H1 (cell line): ENCODE measurements around the gene CALM3. TPM values are rescaled to one million over a fixed set of nuclear protein-coding genes. Genes with fewer than 3 reads are reported as not detected.

Source experiments
- CTCF ChIA-PET: fragments of 300-600 bp; sonication (Branson Sonifier 250); formaldehyde crosslinking; loops from one replicate; lab custom pipeline; 2021; ENCODE audit not compliant: partially characterized antibody; lab: Charles Lee
- POLR2A ChIA-PET: fragments of 300-600 bp; sonication (Branson Sonifier 250); formaldehyde crosslinking; loops from one replicate; lab custom pipeline; 2021; ENCODE audit warnings: inconsistent platforms; ENCODE audit not compliant: partially characterized antibody; lab: Charles Lee
- DNase-seq, 2 experiments: peaks; one replicate each; pipeline versions ENCODE4 v3.0.0 to v3.0.0-alpha.2; 2010 to 2022; ENCODE audit warnings: low spot score in 2 of 2, low read depth in 1 of 2, mixed read lengths in 1 of 2
- FAIRE-seq: peaks from 2 replicates; lab custom pipeline; 2011; peaks lifted over from hg19 to GRCh38; lab: Jason Lieb, UNC
- H2AFZ ChIP-seq: 2 replicates; pipeline ENCODE4 v1.8.1; 2012; ENCODE audit warnings: low read length, inconsistent platforms
- H2AK5ac ChIP-seq: 2 replicates; pipeline ENCODE4 v1.6.1; 2013; ENCODE audit warnings: low read depth, low read length
- H2BK120ac ChIP-seq: replicated peaks from 2 replicates; pipeline ENCODE3; 2013; ENCODE audit warnings: low read depth, low read length, inconsistent platforms
- H2BK12ac ChIP-seq: 2 replicates; pipeline ENCODE4 v1.6.1; 2013; ENCODE audit warnings: low read depth, low read length
- H2BK15ac ChIP-seq: 2 replicates; pipeline ENCODE4 v1.6.1; 2013; ENCODE audit warnings: low read length
- H2BK20ac ChIP-seq: 2 replicates; pipeline ENCODE4 v1.6.1; 2013; ENCODE audit warnings: low read length
- H2BK5ac ChIP-seq: 2 replicates; pipeline ENCODE4 v1.6.1; 2013; ENCODE audit warnings: low read depth, low read length
- H3K14ac ChIP-seq: 2 replicates; pipeline ENCODE4 v1.6.1; 2013; ENCODE audit warnings: inconsistent platforms; ENCODE audit not compliant: insufficient read length
- H3K18ac ChIP-seq: 2 replicates; pipeline ENCODE4 v1.6.1; 2013; ENCODE audit warnings: low read length; ENCODE audit errors: extremely low read depth
- H3K23ac ChIP-seq: 2 replicates; pipeline ENCODE4 v1.6.1; 2013; ENCODE audit warnings: inconsistent platforms; ENCODE audit not compliant: insufficient read length
- H3K23me2 ChIP-seq: 2 replicates; pipeline ENCODE4 v1.6.1; 2013; ENCODE audit warnings: low read depth, low read length
- H3K27ac ChIP-seq: 2 replicates; pipeline ENCODE4 v1.6.1; 2011; ENCODE audit warnings: low read depth, low read length, inconsistent platforms
- H3K27me3 ChIP-seq, 4 experiments: replicated peaks in 1 of 4; 1 replicate in 1 of 4; 2 replicates in 3 of 4; pipeline versions ENCODE4 v1.6.1 to v1.8.1; 2011 to 2013; ENCODE audit warnings: low read length in 3 of 4, mild to moderate bottlenecking in 3 of 4, inconsistent platforms in 2 of 4, mixed read lengths in 2 of 4, moderate library complexity in 1 of 4; ENCODE audit not compliant: control insufficient read depth in 3 of 4, insufficient read depth in 3 of 4; ENCODE audit errors: extremely low read depth in 1 of 4
- H3K36me3 ChIP-seq, 4 experiments: 2 replicates each; pipeline versions ENCODE4 v1.6.1 to v1.8.1; 2011 to 2013; ENCODE audit warnings: mild to moderate bottlenecking in 4 of 4, low read length in 3 of 4, moderate library complexity in 2 of 4, control low read depth in 1 of 4, inconsistent platforms in 1 of 4; ENCODE audit not compliant: insufficient read depth in 4 of 4, control insufficient read depth in 2 of 4
- H3K4ac ChIP-seq: replicated peaks from 2 replicates; pipeline ENCODE3; 2013; ENCODE audit warnings: low read length, low read depth, mixed read lengths, inconsistent platforms; ENCODE audit not compliant: insufficient read length
- H3K4me1 ChIP-seq, 4 experiments: replicated peaks in 1 of 4; 1 replicate in 1 of 4; 2 replicates in 3 of 4; pipeline versions ENCODE4 v1.6.1 to v1.8.1; 2011 to 2013; ENCODE audit warnings: low read length in 3 of 4, inconsistent platforms in 2 of 4, mixed read lengths in 1 of 4; ENCODE audit not compliant: insufficient read depth in 4 of 4, control insufficient read depth in 3 of 4
- H3K4me2 ChIP-seq, 2 experiments: 2 replicates each; pipeline versions ENCODE4 v1.6.1 to v1.8.1; 2011 to 2013; ENCODE audit warnings: low read depth in 2 of 2, low read length in 2 of 2, control low read depth in 1 of 2, inconsistent platforms in 1 of 2, mild to moderate bottlenecking in 1 of 2; ENCODE audit not compliant: insufficient read depth in 1 of 2
- H3K4me3 ChIP-seq, 4 experiments: fragments of 200-600, 300-600 bp in 1 of 4; sonication (generic), shearing (Covaris generic), sonication (Bioruptor Twin) in 1 of 4; 2 replicates each; pipeline versions ENCODE4 v1.5.1 to v1.8.1; 2011 to 2016; ENCODE audit warnings: low read length in 4 of 4, low read depth in 3 of 4, control low read depth in 2 of 4, inconsistent platforms in 2 of 4, mild to moderate bottlenecking in 2 of 4, mixed read lengths in 1 of 4, moderate library complexity in 1 of 4; ENCODE audit not compliant: insufficient read depth in 2 of 4; ENCODE audit errors: extremely low read depth in 1 of 4
- H3K56ac ChIP-seq: replicated peaks from 2 replicates; pipeline ENCODE3; 2013; ENCODE audit warnings: low read depth, mild to moderate bottlenecking, mixed read lengths, low read length, inconsistent platforms; ENCODE audit not compliant: insufficient read length
- H3K79me1 ChIP-seq: 2 replicates; pipeline ENCODE4 v1.6.1; 2013; ENCODE audit warnings: low read depth, low read length, control low read depth
- H3K79me2 ChIP-seq, 2 experiments: 2 replicates each; pipeline versions ENCODE4 v1.6.1 to v1.8.1; 2012 to 2013; ENCODE audit warnings: low read length in 2 of 2, mild to moderate bottlenecking in 2 of 2, inconsistent platforms in 1 of 2; ENCODE audit not compliant: insufficient read depth in 2 of 2, control insufficient read depth in 1 of 2
- H3K9ac ChIP-seq, 4 experiments: replicated peaks in 1 of 4; 1 replicate in 1 of 4; 2 replicates in 3 of 4; pipeline versions ENCODE4 v1.6.1 to v1.8.1; 2011 to 2013; ENCODE audit warnings: low read depth in 3 of 4, low read length in 3 of 4, control low read depth in 2 of 4, mild to moderate bottlenecking in 2 of 4, moderate library complexity in 2 of 4, inconsistent platforms in 1 of 4; ENCODE audit errors: extremely low read depth in 1 of 4
- H3K9me3 ChIP-seq, 2 experiments: 2 replicates each; pipeline versions ENCODE4 v1.6.1 to v1.8.1; 2012 to 2013; ENCODE audit warnings: mild to moderate bottlenecking in 2 of 2, moderate library complexity in 2 of 2, control low read depth in 1 of 2, inconsistent platforms in 1 of 2, low read depth in 1 of 2, low read length in 1 of 2, mixed read lengths in 1 of 2; ENCODE audit not compliant: insufficient read depth in 2 of 2
- H4K20me1 ChIP-seq, 2 experiments: replicated peaks in 1 of 2; 2 replicates each; pipeline versions ENCODE3 to v1.8.1; 2011 to 2013; ENCODE audit warnings: inconsistent platforms in 2 of 2, low read length in 2 of 2, mild to moderate bottlenecking in 1 of 2; ENCODE audit not compliant: insufficient read depth in 2 of 2, control insufficient read depth in 1 of 2
- H4K5ac ChIP-seq: 2 replicates; pipeline ENCODE4 v1.6.1; 2013; ENCODE audit warnings: low read length, low read depth, mixed read lengths, inconsistent platforms; ENCODE audit not compliant: insufficient read length
- H4K8ac ChIP-seq: 2 replicates; pipeline ENCODE4 v1.8.0; 2013; ENCODE audit warnings: mild to moderate bottlenecking, moderate library complexity, low read length, inconsistent platforms; ENCODE audit not compliant: insufficient read depth; ENCODE audit errors: extremely low read depth
- H4K91ac ChIP-seq: replicated peaks from 2 replicates; pipeline ENCODE3; 2013; ENCODE audit warnings: low read length, mixed read lengths, inconsistent platforms; ENCODE audit not compliant: insufficient read length
- ASH2L ChIP-seq: fragments of 200-600, 300-600 bp; sonication (generic); IDR thresholded peaks from one replicate; pipeline ENCODE4 v1.7.1; 2017; ENCODE audit warnings: low read length
- CHD2 ChIP-seq: IDR thresholded peaks from 2 replicates; pipeline ENCODE4 v1.6.1; 2012; ENCODE audit warnings: low read length, improper control_type of control experiment
- EGR1 ChIP-seq: IDR thresholded peaks from 2 replicates; pipeline ENCODE4 v1.6.1; 2011; ENCODE audit warnings: low read depth, low read length, borderline replicate concordance
- FOSL1 ChIP-seq: IDR thresholded peaks from 2 replicates; pipeline ENCODE4 v1.6.1; 2011; ENCODE audit warnings: mild to moderate bottlenecking, low read depth, low read length, moderate library complexity; ENCODE audit not compliant: insufficient read depth
- HDAC6 ChIP-seq: IDR thresholded peaks from one replicate; pipeline ENCODE4 v1.7.1; 2012; ENCODE audit warnings: low read depth, mild to moderate bottlenecking, inconsistent platforms, low read length, moderate library complexity
- KDM4A ChIP-seq: IDR thresholded peaks from one replicate; pipeline ENCODE4 v1.7.1; 2012; ENCODE audit warnings: low read depth, mild to moderate bottlenecking, moderate library complexity, low read length, inconsistent platforms; ENCODE audit not compliant: severe bottlenecking
- RAD21 ChIP-seq, 2 experiments: IDR thresholded peaks in 1 of 2; conservative IDR thresholded peaks in 1 of 2; 2 replicates each; pipeline ENCODE4 v1.6.1; 2011; ENCODE audit warnings: low read depth in 2 of 2, low read length in 2 of 2, improper control_type of control experiment in 1 of 2, inconsistent platforms in 1 of 2, mild to moderate bottlenecking in 1 of 2, moderate library complexity in 1 of 2
- RNF2 ChIP-seq: fragments of 200-900, 300-1000 bp; sonication (generic); IDR thresholded peaks from 2 replicates; pipeline ENCODE4 v1.7.1; 2016; ENCODE audit warnings: borderline replicate concordance, low read depth, mild to moderate bottlenecking, antibody characterized with exemption, low read length; ENCODE audit not compliant: poor library complexity, severe bottlenecking; ENCODE audit errors: missing control alignments
- SP2 ChIP-seq: IDR thresholded peaks from 2 replicates; pipeline ENCODE4 v1.6.1; 2012; ENCODE audit warnings: mild to moderate bottlenecking, low read length, inconsistent platforms
- YY1 ChIP-seq: IDR thresholded peaks from 2 replicates; pipeline ENCODE4 v1.6.1; 2011; ENCODE audit warnings: low read depth, mild to moderate bottlenecking, low read length
- whole genome bisulfite sequencing, 2 experiments: shearing (Covaris generic) in 1 of 2; methylation state at CpG; one replicate each; pipeline versions ENCODE4 v1.1.6 to v1.1.7; 2013 to 2015; ENCODE audit warnings: low lambda C conversion rate in 2 of 2, mixed read lengths in 2 of 2, inconsistent platforms in 1 of 2, low coverage in 1 of 2, missing lambda C conversion rate in 1 of 2; ENCODE audit not compliant: insufficient replicate concordance in 2 of 2, insufficient coverage in 1 of 2, insufficient read length in 1 of 2; ENCODE audit errors: extremely low coverage in 1 of 2, missing lambda C conversion rate in 1 of 2; 5-methylcytosine and 5-hydroxymethylcytosine counted together
- polyA plus RNA-seq, 7 experiments: library from polyadenylated mRNA; depleted of rRNA in 3 of 7; stranded (reverse) in 5 of 7; unstranded in 2 of 7; fragments of >200 nt in 5 of 7; fragments of 200-250 nt in 2 of 7; gene quantifications; 1 replicate in 5 of 7; 2 replicates in 1 of 7; 4 replicates in 1 of 7; pipeline versions ENCODE4 v1.2.1 to v1.2.3, GENCODE V29; 2011 to 2013; ENCODE audit warnings: missing spikeins in 2 of 7, mixed read lengths in 2 of 7
- total RNA-seq: library from RNA; stranded (reverse); fragmentation: NEBNext Ultra II Directional; extraction: Animal tissue kit (Norgen Biotek cat#: 25700); gene quantifications from 2 replicates; pipeline ENCODE4 v1.2.1, GENCODE V29; 2021
- TF ChIP-seq, protein P1 (sequence below), 3 experiments: IDR thresholded peaks; 1 replicate in 2 of 3; 2 replicates in 1 of 3; pipeline versions ENCODE4 v1.5.1 to v1.6.1; 2011; ENCODE audit warnings: low read length in 3 of 3, mild to moderate bottlenecking in 3 of 3, inconsistent platforms in 2 of 3, low read depth in 1 of 3, moderate library complexity in 1 of 3; ENCODE audit not compliant: insufficient read depth in 1 of 3; ENCODE audit errors: control extremely low read depth in 1 of 3

CALM3 gene
- total and polyA plus RNA-seq, 2 of the 8 experiments (the other 6 are each of a cell fraction or from before 2014, with no cell fraction given) = 315 to 326 TPM

DNA sequence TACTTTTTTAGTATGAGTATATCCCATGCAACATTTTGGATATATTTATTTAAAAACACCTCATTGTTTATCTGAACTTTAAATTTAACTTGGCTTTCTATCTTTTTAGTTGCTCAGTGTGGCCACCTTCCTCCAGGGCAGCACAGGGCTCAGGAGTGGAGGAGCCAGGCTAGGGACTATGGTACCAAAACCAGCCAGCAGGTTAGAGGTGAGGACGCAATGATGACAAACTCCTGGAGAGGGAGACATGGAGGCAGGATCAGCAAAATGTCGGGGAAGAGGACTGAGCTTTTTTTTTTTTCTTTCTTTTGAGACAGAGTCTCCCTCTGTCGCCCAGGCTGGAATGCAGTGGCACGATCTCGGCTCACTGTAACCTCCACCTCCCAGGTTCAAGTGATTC is 29.6 kb upstream of the CALM3 start:
- H3K9ac ChIP-seq = no peak overlapping the region
- no peak for FAIRE-seq
- TF ChIP-seq HDAC6 (no peak), CHD2 (no peak), ASH2L (no peak), RNF2 (no peak), SP2 (no peak), KDM4A (no peak), FOSL1 (no peak), RAD21 (IDR thresholded peaks at IDR 0.05 in 1 of 2, conservative IDR thresholded peaks at IDR 0.05 in 1 of 2; ENCODE audit: low read depth in 2 of 2, low read length in 2 of 2) (peak in 1 of 2 experiments; percentile 44; a peak in 3 of 4 replicates), EGR1 (no peak), YY1 (peak; percentile 76)
- TF ChIP-seq, protein P1, sequence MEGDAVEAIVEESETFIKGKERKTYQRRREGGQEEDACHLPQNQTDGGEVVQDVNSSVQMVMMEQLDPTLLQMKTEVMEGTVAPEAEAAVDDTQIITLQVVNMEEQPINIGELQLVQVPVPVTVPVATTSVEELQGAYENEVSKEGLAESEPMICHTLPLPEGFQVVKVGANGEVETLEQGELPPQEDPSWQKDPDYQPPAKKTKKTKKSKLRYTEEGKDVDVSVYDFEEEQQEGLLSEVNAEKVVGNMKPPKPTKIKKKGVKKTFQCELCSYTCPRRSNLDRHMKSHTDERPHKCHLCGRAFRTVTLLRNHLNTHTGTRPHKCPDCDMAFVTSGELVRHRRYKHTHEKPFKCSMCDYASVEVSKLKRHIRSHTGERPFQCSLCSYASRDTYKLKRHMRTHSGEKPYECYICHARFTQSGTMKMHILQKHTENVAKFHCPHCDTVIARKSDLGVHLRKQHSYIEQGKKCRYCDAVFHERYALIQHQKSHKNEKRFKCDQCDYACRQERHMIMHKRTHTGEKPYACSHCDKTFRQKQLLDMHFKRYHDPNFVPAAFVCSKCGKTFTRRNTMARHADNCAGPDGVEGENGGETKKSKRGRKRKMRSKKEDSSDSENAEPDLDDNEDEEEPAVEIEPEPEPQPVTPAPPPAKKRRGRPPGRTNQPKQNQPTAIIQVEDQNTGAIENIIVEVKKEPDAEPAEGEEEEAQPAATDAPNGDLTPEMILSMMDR (IDR thresholded peaks at IDR 0.05; ENCODE audit: control extremely low read depth in 1 of 3, insufficient read depth in 1 of 3, low read depth in 1 of 3, low read length in 3 of 3) = peak; percentile 57 to 95 (median 72)

More for the DNA sequence above, 29.6 kb upstream of the CALM3 start:
- H3K4me1 ChIP-seq = no peaks in the 10 kb centered on the region; a peak in 2 of 7 replicates
- no peak overlapping the region for H4K5ac ChIP-seq
- H2BK20ac ChIP-seq = no peak overlapping the region
- H2BK120ac ChIP-seq = no peak overlapping the region
- H3K4me2 ChIP-seq = no peak overlapping the region
- H3K23me2 ChIP-seq = no peaks in the 10 kb centered on the region
- no peak overlapping the region for H4K91ac ChIP-seq
- no peaks in the 10 kb centered on the region for H3K79me2 ChIP-seq
- H3K14ac ChIP-seq = no peak overlapping the region
- H3K36me3 ChIP-seq = no peaks in the 10 kb centered on the region
- no peak overlapping the region for H3K4me3 ChIP-seq
- no peak overlapping the region for H3K27ac ChIP-seq
- no peaks in the 10 kb centered on the region for H3K79me1 ChIP-seq
- H2AFZ ChIP-seq = peak overlapping the region; percentile 67; the same call in 1 of the 2 replicates
- H3K9me3 ChIP-seq = no peaks in the 10 kb centered on the region
- H3K23ac ChIP-seq = no peak overlapping the region
- ChIA-PET POLR2A (no interaction called here), CTCF (interaction anchor here (0.6 to 5.0 kb wide), 24 partner anchors 9 to 1246 kb away, joined by 3 to 20 read pairs (median 4); no protein-coding TSS in a partner anchor)
- no peaks in the 10 kb centered on the region for H4K20me1 ChIP-seq
- peak; percentile 44 to 66 for DNase-seq
- no peak overlapping the region for H4K8ac ChIP-seq
- H3K27me3 ChIP-seq = no peaks in the 10 kb centered on the region; a peak in 1 of 7 replicates
- H2BK12ac ChIP-seq = no peak overlapping the region
- H2BK15ac ChIP-seq = no peak overlapping the region
- no peak overlapping the region for H3K4ac ChIP-seq
- no peak overlapping the region for H3K18ac ChIP-seq
- 62% methylated on average over 3 of the region's 5 CpGs; no CpG with 5 or more reads in 1 of the 2 experiments for WGBS, 2 experiments
- H2BK5ac ChIP-seq = no peak overlapping the region
- H3K56ac ChIP-seq = no peak overlapping the region
- no peak overlapping the region for H2AK5ac ChIP-seq
